GM19463 (cell line): ENCODE data around the gene SLFN12L.
"Not testable (repeated sequence)": the region's sequence is repeated elsewhere in the genome, so short reads cannot be mapped to it uniquely, and the experiment has no call there.

Experiments
- ATAC-seq: cut with Tn5 transposase; IDR thresholded peaks from one replicate; pipeline ENCODE4 v1.9.1; 2021; ENCODE audit warnings: mild to moderate bottlenecking, moderate library complexity; ENCODE audit not compliant: unreplicated experiment

The SLFN12L gene

GRCh38 chr17:35537601-35538141, at the start of gene SLFN12L:
Gene SLFN12L (minus strand): TSS chr17:35537678. CDS start chr17:35522364, 15,314 bp downstream.
- no peak for ATAC-seq

- ATAC-seq: no peak
These were observed 49.1 kb upstream of the SLFN12L start for GRCh38 chr17:35586569-35587073.

GRCh38 chr17:35584061-35584460, 46.6 kb upstream of the SLFN12L start:
- no peak for ATAC-seq

- ATAC-seq: no peak
These were observed 41.5 kb upstream of the SLFN12L start for GRCh38 chr17:35578929-35579432.

GRCh38 chr17:35578197-35578928, 40.9 kb upstream of the SLFN12L start, which contains the start of gene PEX12:
Gene PEX12 (minus strand): TSS chr17:35578571. CDS start chr17:35578021, 550 bp downstream.
- peak; percentile 89 for ATAC-seq

- ATAC-seq: no peak
These were observed 40.3 kb upstream of the SLFN12L start for GRCh38 chr17:35577830-35578196.

- ATAC-seq: no peak
These were observed 38.3 kb upstream of the SLFN12L start for GRCh38 chr17:35575759-35576158.

- no peak for ATAC-seq
These were observed 31.9 kb upstream of the SLFN12L start for GRCh38 chr17:35569405-35569804.

- ATAC-seq: no peak
These were observed 31.1 kb upstream of the SLFN12L start for GRCh38 chr17:35568561-35568960.

- no peak for ATAC-seq
These were observed 29.5 kb upstream of the SLFN12L start for GRCh38 chr17:35566968-35567367.

GRCh38 chr17:35563181-35563580, 25.7 kb upstream of the SLFN12L start:
- ATAC-seq: not testable (repeated sequence)

GRCh38 chr17:35560703-35561102, 23.2 kb upstream of the SLFN12L start, which contains the start of gene SLFN14:
Gene SLFN14 (minus strand): TSS chr17:35560819. CDS start chr17:35558062, 2,757 bp downstream.
- no peak for ATAC-seq

GRCh38 chr17:35559495-35560210, 22.2 kb upstream of the SLFN12L start:
- ATAC-seq: no peak

GRCh38 chr17:35557353-35557752, 19.9 kb upstream of the SLFN12L start:
- no peak for ATAC-seq

GRCh38 chr17:35555691-35556090, 18.2 kb upstream of the SLFN12L start:
- no peak for ATAC-seq

GRCh38 chr17:35554668-35555067, 17.2 kb upstream of the SLFN12L start:
- ATAC-seq: no peak

- no peak for ATAC-seq
These were observed 15.8 kb upstream of the SLFN12L start for GRCh38 chr17:35553310-35553709.

GRCh38 chr17:35548978-35549377, 11.5 kb upstream of the SLFN12L start:
- no peak for ATAC-seq

GRCh38 chr17:35548208-35548810, 10.8 kb upstream of the SLFN12L start:
- no peak for ATAC-seq

- ATAC-seq: no peak
These were observed 9.0 kb upstream of the SLFN12L start for GRCh38 chr17:35546487-35546886.

- no peak for ATAC-seq
These were observed 7.7 kb upstream of the SLFN12L start for GRCh38 chr17:35545150-35545549.
